Stromal cell of bone marrow (primary cell): ENCODE results near the gene STEAP1B.

Experiments used
- DNase-seq: peaks from one replicate; pipeline ENCODE4 v3.0.0-alpha.2; 2012; ENCODE audit warnings: low read depth

Gene STEAP1B

GRCh38 chr7:22400150-22400814 lies 99.7 kb downstream of the STEAP1B start:
- DNase-seq = no peak

- DNase-seq = no peak
These were observed 100.4 kb downstream of the STEAP1B start for GRCh38 chr7:22399546-22399945.

- no peak for DNase-seq
These were observed 100.9 kb downstream of the STEAP1B start for GRCh38 chr7:22399091-22399490.

GRCh38 chr7:22397981-22398380 lies 102.0 kb downstream of the STEAP1B start:
- DNase-seq = no peak

GRCh38 chr7:22395222-22395621 lies 104.8 kb downstream of the STEAP1B start:
- no peak for DNase-seq

GRCh38 chr7:22394739-22395138 lies 105.2 kb downstream of the STEAP1B start:
- no peak for DNase-seq

- no peak for DNase-seq
These were observed 105.9 kb downstream of the STEAP1B start for GRCh38 chr7:22393913-22394729.

GRCh38 chr7:22390516-22390915 lies 109.5 kb downstream of the STEAP1B start:
- no peak for DNase-seq

- no peak for DNase-seq
These were observed 110.1 kb downstream of the STEAP1B start for GRCh38 chr7:22389892-22390291.

GRCh38 chr7:22387583-22387982 lies 112.4 kb downstream of the STEAP1B start:
- peak; percentile 82 for DNase-seq

- no peak for DNase-seq
These were observed 113.1 kb downstream of the STEAP1B start for GRCh38 chr7:22386865-22387264.

GRCh38 chr7:22386206-22386858 lies 113.7 kb downstream of the STEAP1B start:
- DNase-seq = no peak

GRCh38 chr7:22385326-22385725 lies 114.7 kb downstream of the STEAP1B start:
- no peak for DNase-seq

- no peak for DNase-seq
These were observed 119.7 kb downstream of the STEAP1B start for GRCh38 chr7:22380333-22380732.

- no peak for DNase-seq
These were observed 121.6 kb downstream of the STEAP1B start for GRCh38 chr7:22378199-22378980.

GRCh38 chr7:22377703-22378102 lies 122.3 kb downstream of the STEAP1B start:
- DNase-seq = no peak

- DNase-seq = no peak
These were observed 124.5 kb downstream of the STEAP1B start for GRCh38 chr7:22375359-22376048.

- DNase-seq = no peak
These were observed 126.1 kb downstream of the STEAP1B start for GRCh38 chr7:22373911-22374310.

- DNase-seq = no peak
These were observed 126.6 kb downstream of the STEAP1B start for GRCh38 chr7:22373388-22373787.

- DNase-seq = no peak
These were observed 127.1 kb downstream of the STEAP1B start for GRCh38 chr7:22372863-22373262.

GRCh38 chr7:22371878-22372277 lies 128.1 kb downstream of the STEAP1B start:
- DNase-seq = no peak
